ENCODE measurements around the gene TNXB.
"Not testable (repeated sequence)": the region's sequence is repeated elsewhere in the genome, so short reads cannot be mapped to it uniquely, and the experiment has no call there.

The TNXB gene

GRCh38 chr6:32037598-32038524 is 71.3 kb downstream of the TNXB start, which contains the start of gene CYP21A2:
CYP21A2 (plus strand) TSS chr6:32038415; CDS start chr6:32038423, 8 bp downstream.
- DNase-seq (ENCODE audit: low read depth), result not testable (repeated sequence)

GRCh38 chr6:32037136-32037535 is 72.0 kb downstream of the TNXB start:
- DNase-seq (ENCODE audit: low read depth), result not testable (repeated sequence)

GRCh38 chr6:32035283-32036013 is 73.7 kb downstream of the TNXB start:
- DNase-seq (ENCODE audit: low read depth), result not testable (repeated sequence)

GRCh38 chr6:32029553-32029952 is 79.6 kb downstream of the TNXB start:
- not testable (repeated sequence) for DNase-seq (ENCODE audit: low read depth)

GRCh38 chr6:32028631-32029030 is 80.5 kb downstream of the TNXB start:
- DNase-seq (ENCODE audit: low read depth), result not testable (repeated sequence)

- DNase-seq (ENCODE audit: low read depth), result not testable (repeated sequence)
These were observed 87.0 kb downstream of the TNXB start for GRCh38 chr6:32022100-32022499.

GRCh38 chr6:32014547-32014946 is 94.6 kb downstream of the TNXB start, which contains the start of gene C4B:
C4B (plus strand) TSS chr6:32014795; CDS start chr6:32014846, 51 bp downstream.
- not testable (repeated sequence) for DNase-seq (ENCODE audit: low read depth)

GRCh38 chr6:32013738-32014137 is 95.4 kb downstream of the TNXB start:
- DNase-seq (ENCODE audit: low read depth), result not testable (repeated sequence)

GRCh38 chr6:32012941-32013617 is 96.1 kb downstream of the TNXB start:
- not testable (repeated sequence) for DNase-seq (ENCODE audit: low read depth)

GRCh38 chr6:32010856-32011530 is 98.1 kb downstream of the TNXB start:
- not testable (repeated sequence) for DNase-seq (ENCODE audit: low read depth)

GRCh38 chr6:32009537-32009936 is 99.6 kb downstream of the TNXB start:
- not testable (repeated sequence) for DNase-seq (ENCODE audit: low read depth)

GRCh38 chr6:32008616-32009015 is 100.5 kb downstream of the TNXB start:
- DNase-seq (ENCODE audit: low read depth), result not testable (repeated sequence)

- DNase-seq (ENCODE audit: low read depth), result not testable (repeated sequence)
These were observed 101.1 kb downstream of the TNXB start for GRCh38 chr6:32008037-32008436.

- not testable (repeated sequence) for DNase-seq (ENCODE audit: low read depth)
These were observed 102.1 kb downstream of the TNXB start for GRCh38 chr6:32007086-32007485.

GRCh38 chr6:32005991-32006529 is 103.1 kb downstream of the TNXB start:
- DNase-seq (ENCODE audit: low read depth), result not testable (repeated sequence)

- not testable (repeated sequence) for DNase-seq (ENCODE audit: low read depth)
These were observed 103.6 kb downstream of the TNXB start for GRCh38 chr6:32005538-32005880.

- DNase-seq (ENCODE audit: low read depth), result not testable (repeated sequence)
These were observed 104.1 kb downstream of the TNXB start for GRCh38 chr6:32004864-32005537.

- DNase-seq (ENCODE audit: low read depth), result not testable (repeated sequence)
These were observed 104.7 kb downstream of the TNXB start for GRCh38 chr6:32004393-32004792.

- not testable (repeated sequence) for DNase-seq (ENCODE audit: low read depth)
These were observed 105.8 kb downstream of the TNXB start for GRCh38 chr6:32003301-32003700.

GRCh38 chr6:32002546-32003268 is 106.4 kb downstream of the TNXB start:
- not testable (repeated sequence) for DNase-seq (ENCODE audit: low read depth)
